ENCODE results near the gene CHGA.

DNA sequence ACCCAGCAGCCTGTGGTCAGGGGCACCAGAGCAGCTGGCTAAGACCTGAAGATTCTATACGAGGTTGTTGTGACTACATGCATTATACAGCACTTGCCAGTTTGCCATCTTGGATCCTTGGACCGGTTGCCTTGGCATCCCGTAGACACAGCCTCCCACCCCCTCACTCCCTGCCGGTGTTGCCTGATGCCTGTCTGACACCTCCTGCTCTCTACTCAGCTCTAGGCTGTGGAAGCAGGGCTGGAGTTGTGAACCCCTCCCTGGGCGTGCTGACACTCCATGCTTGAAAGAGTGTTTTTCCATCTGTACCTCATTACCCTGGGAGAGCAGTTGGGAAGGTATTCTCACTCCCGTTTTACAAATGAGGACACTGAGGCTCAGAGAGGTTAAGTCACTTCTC lies 2.5 kb downstream of the CHGA start:
- TF ChIP-seq, protein P1, sequence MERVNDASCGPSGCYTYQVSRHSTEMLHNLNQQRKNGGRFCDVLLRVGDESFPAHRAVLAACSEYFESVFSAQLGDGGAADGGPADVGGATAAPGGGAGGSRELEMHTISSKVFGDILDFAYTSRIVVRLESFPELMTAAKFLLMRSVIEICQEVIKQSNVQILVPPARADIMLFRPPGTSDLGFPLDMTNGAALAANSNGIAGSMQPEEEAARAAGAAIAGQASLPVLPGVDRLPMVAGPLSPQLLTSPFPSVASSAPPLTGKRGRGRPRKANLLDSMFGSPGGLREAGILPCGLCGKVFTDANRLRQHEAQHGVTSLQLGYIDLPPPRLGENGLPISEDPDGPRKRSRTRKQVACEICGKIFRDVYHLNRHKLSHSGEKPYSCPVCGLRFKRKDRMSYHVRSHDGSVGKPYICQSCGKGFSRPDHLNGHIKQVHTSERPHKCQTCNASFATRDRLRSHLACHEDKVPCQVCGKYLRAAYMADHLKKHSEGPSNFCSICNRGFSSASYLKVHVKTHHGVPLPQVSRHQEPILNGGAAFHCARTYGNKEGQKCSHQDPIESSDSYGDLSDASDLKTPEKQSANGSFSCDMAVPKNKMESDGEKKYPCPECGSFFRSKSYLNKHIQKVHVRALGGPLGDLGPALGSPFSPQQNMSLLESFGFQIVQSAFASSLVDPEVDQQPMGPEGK (CRISPR knock-in tag; IDR thresholded peaks at IDR 0.05; ENCODE audit: borderline replicate concordance): no peak
- no peak for TF ChIP-seq GLIS3 (CRISPR knock-in tag; IDR thresholded peaks at IDR 0.05)
- no peak for TF ChIP-seq TCF4 (CRISPR knock-in tag; IDR thresholded peaks at IDR 0.05; ENCODE audit: borderline replicate concordance)
- TF ChIP-seq, protein P2, sequence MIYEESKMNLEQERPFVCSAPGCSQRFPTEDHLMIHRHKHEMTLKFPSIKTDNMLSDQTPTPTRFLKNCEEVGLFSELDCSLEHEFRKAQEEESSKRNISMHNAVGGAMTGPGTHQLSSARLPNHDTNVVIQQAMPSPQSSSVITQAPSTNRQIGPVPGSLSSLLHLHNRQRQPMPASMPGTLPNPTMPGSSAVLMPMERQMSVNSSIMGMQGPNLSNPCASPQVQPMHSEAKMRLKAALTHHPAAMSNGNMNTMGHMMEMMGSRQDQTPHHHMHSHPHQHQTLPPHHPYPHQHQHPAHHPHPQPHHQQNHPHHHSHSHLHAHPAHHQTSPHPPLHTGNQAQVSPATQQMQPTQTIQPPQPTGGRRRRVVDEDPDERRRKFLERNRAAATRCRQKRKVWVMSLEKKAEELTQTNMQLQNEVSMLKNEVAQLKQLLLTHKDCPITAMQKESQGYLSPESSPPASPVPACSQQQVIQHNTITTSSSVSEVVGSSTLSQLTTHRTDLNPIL (CRISPR knock-in tag; IDR thresholded peaks at IDR 0.05; ENCODE audit: low read depth): no peak
